ENCODE measurements around the gene KLF13. TPM values are rescaled to one million over a fixed set of nuclear protein-coding genes. Genes with fewer than 3 reads are reported as not detected.

The KLF13 gene
- total and polyA plus RNA-seq, 2 experiments from 2014 or later: 23.5 to 28.6 TPM

GRCh38 chr15:31357148-31357547 is 30.5 kb downstream of the KLF13 start:
- H2AFZ ChIP-seq: no peak overlapping the region
- no peaks in the 10 kb centered on the region for H3K9me3 Mint-ChIP-seq
- H3F3A ChIP-seq (replicated peaks; ENCODE audit: low read depth): no peaks in the 10 kb centered on the region
- H3K4me2 ChIP-seq: no peak overlapping the region
- H3K27me3 Mint-ChIP-seq (ENCODE audit: insufficient read depth, low read depth, poor library complexity): peaks cover 4% of the 10 kb centered on the region
- H3K4me3 ChIP-seq: no peak overlapping the region
- peaks cover 13% of the 10 kb centered on the region for H4K20me1 ChIP-seq (replicated peaks; ENCODE audit: insufficient read depth)
- no peak overlapping the region for H3K27ac Mint-ChIP-seq
- H3K4me1 ChIP-seq (ENCODE audit: insufficient read depth): peaks cover 21% of the 10 kb centered on the region
- peaks cover 65% of the 10 kb centered on the region for H3K79me2 ChIP-seq (replicated peaks; ENCODE audit: insufficient read depth)
- H3K27me3 ChIP-seq (ENCODE audit: insufficient read depth): no peaks in the 10 kb centered on the region
- no peaks in the 10 kb centered on the region for H3K36me3 ChIP-seq (ENCODE audit: insufficient read depth)
- peaks cover 57% of the 10 kb centered on the region for H3K4me1 Mint-ChIP-seq
- ATAC-seq: no peak
- no peak for TF ChIP-seq POLR2AphosphoS5 (IDR thresholded peaks at IDR 0.05; ENCODE audit: low read depth)
- TF ChIP-seq STAT1 (IDR thresholded peaks at IDR 0.05; ENCODE audit: unreplicated experiment): no peak
- no peak for TF ChIP-seq EZH2 (IDR thresholded peaks at IDR 0.05; ENCODE audit: low read depth, unreplicated experiment)
- no peak for DNase-seq (ENCODE audit: low spot score)
- H3K36me3 Mint-ChIP-seq (ENCODE audit: low read depth): no peaks in the 10 kb centered on the region
- H3K4me3 Mint-ChIP-seq: no peak overlapping the region
- no peaks in the 10 kb centered on the region for H3K9me2 ChIP-seq (ENCODE audit: insufficient read depth)
- no peak overlapping the region for H3K27ac ChIP-seq (ENCODE audit: low read depth)

GRCh38 chr15:31358163-31358562 is 31.5 kb downstream of the KLF13 start:
- Mint-ChIP-seq H3K27me3 (ENCODE audit: insufficient read depth, low read depth, poor library complexity) (peaks cover 4% of the 10 kb centered on the region), H3K4me1 (peaks cover 57% of the 10 kb centered on the region), H3K27ac (no peak overlapping the region), H3K4me3 (no peak overlapping the region), H3K9me3 (no peaks in the 10 kb centered on the region), H3K36me3 (ENCODE audit: low read depth) (no peaks in the 10 kb centered on the region)
- DNase-seq (ENCODE audit: low spot score): no peak
- Histone ChIP-seq H3K9me2 (ENCODE audit: insufficient read depth) (no peaks in the 10 kb centered on the region), H3K27me3 (ENCODE audit: insufficient read depth) (no peaks in the 10 kb centered on the region), H3K36me3 (ENCODE audit: insufficient read depth) (no peaks in the 10 kb centered on the region), H2AFZ (no peak overlapping the region), H3K4me2 (no peak overlapping the region), H3K79me2 (replicated peaks; ENCODE audit: insufficient read depth) (peaks cover 70% of the 10 kb centered on the region), H3K4me3 (no peak overlapping the region), H4K20me1 (replicated peaks; ENCODE audit: insufficient read depth) (peaks cover 8% of the 10 kb centered on the region), H3K4me1 (ENCODE audit: insufficient read depth) (peaks cover 30% of the 10 kb centered on the region), H3K27ac (ENCODE audit: low read depth) (no peak overlapping the region), H3F3A (replicated peaks; ENCODE audit: low read depth) (no peaks in the 10 kb centered on the region)
- no peak for ATAC-seq
- TF ChIP-seq EZH2phosphoT487 (IDR thresholded peaks at IDR 0.05; ENCODE audit: unreplicated experiment) (no peak), ZNF462 (CRISPR knock-in tag; IDR thresholded peaks at IDR 0.05) (no peak), ZNF331 (CRISPR knock-in tag; IDR thresholded peaks at IDR 0.05; ENCODE audit: low read depth) (no peak), ETS1 (IDR thresholded peaks at IDR 0.05) (no peak), EZH2 (IDR thresholded peaks at IDR 0.05; ENCODE audit: low read depth, unreplicated experiment) (no peak), STAT1 (IDR thresholded peaks at IDR 0.05; ENCODE audit: unreplicated experiment) (no peak), JUNB (IDR thresholded peaks at IDR 0.05; ENCODE audit: unreplicated experiment) (no peak), ZNF114 (CRISPR knock-in tag; IDR thresholded peaks at IDR 0.05) (no peak), NANOG (IDR thresholded peaks at IDR 0.05; ENCODE audit: borderline replicate concordance) (no peak), CREB1 (CRISPR knock-in tag; IDR thresholded peaks at IDR 0.05; ENCODE audit: low read depth) (no peak)
- TF ChIP-seq, protein P1, sequence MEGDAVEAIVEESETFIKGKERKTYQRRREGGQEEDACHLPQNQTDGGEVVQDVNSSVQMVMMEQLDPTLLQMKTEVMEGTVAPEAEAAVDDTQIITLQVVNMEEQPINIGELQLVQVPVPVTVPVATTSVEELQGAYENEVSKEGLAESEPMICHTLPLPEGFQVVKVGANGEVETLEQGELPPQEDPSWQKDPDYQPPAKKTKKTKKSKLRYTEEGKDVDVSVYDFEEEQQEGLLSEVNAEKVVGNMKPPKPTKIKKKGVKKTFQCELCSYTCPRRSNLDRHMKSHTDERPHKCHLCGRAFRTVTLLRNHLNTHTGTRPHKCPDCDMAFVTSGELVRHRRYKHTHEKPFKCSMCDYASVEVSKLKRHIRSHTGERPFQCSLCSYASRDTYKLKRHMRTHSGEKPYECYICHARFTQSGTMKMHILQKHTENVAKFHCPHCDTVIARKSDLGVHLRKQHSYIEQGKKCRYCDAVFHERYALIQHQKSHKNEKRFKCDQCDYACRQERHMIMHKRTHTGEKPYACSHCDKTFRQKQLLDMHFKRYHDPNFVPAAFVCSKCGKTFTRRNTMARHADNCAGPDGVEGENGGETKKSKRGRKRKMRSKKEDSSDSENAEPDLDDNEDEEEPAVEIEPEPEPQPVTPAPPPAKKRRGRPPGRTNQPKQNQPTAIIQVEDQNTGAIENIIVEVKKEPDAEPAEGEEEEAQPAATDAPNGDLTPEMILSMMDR (conservative IDR thresholded peaks at IDR 0.05; ENCODE audit: low read depth in 2 of 2): no peak
